Panc1 (cell line): ENCODE measurements around the gene TOLLIP.

Source experiments
- POLR2AphosphoS5 ChIP-seq: IDR thresholded peaks from 2 replicates; pipeline ENCODE4 v1.6.1; 2012; ENCODE audit warnings: mild to moderate bottlenecking, low read depth, low read length, moderate library complexity
- SIN3A ChIP-seq: IDR thresholded peaks from 2 replicates; pipeline ENCODE4 v1.6.1; 2012; ENCODE audit warnings: low read depth, mild to moderate bottlenecking, low read length, moderate library complexity, borderline replicate concordance; ENCODE audit not compliant: insufficient read depth
- TCF7L2 ChIP-seq: IDR thresholded peaks from 2 replicates; pipeline ENCODE4 v1.6.1; 2011; ENCODE audit warnings: mild to moderate bottlenecking, low read depth, low read length, inconsistent platforms
- TF ChIP-seq, protein P1 (sequence below): fragments of 450-650 bp; IDR thresholded peaks from 2 replicates; pipeline ENCODE4 v1.5.1; 2017; ENCODE audit warnings: mild to moderate bottlenecking
- TF ChIP-seq, protein P2 (sequence below), 2 experiments: IDR thresholded peaks; 2 replicates each; pipeline ENCODE4 v1.6.1; 2011 to 2012; ENCODE audit warnings: low read depth in 2 of 2, control low read depth in 1 of 2, low read length in 1 of 2, mild to moderate bottlenecking in 1 of 2, moderate library complexity in 1 of 2; ENCODE audit not compliant: insufficient read depth in 1 of 2

DNA sequence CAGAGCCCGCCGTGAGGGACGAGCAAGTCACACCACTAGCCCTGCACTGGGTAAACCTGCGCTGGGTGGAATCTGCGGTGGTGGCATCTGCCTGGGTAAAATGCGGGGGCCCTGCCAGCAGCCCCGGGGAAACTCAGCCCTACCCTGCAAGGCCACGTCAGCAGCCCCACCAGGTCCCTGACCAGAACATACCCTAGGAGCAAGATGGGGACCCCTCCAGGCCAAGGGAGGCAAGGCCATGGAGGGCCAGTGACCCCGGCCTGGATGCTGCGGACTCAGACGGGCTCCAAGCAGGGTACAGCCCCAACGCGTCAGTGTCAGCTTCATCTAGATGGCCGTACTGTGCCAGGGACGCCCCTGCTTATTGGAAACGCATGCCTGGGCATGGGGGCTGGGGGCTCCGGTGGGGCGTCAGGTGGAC lies 26.3 kb downstream of the TOLLIP start:
- TF ChIP-seq TCF7L2 (no peak), SIN3A (no peak), POLR2AphosphoS5 (no peak)
- TF ChIP-seq, protein P1, sequence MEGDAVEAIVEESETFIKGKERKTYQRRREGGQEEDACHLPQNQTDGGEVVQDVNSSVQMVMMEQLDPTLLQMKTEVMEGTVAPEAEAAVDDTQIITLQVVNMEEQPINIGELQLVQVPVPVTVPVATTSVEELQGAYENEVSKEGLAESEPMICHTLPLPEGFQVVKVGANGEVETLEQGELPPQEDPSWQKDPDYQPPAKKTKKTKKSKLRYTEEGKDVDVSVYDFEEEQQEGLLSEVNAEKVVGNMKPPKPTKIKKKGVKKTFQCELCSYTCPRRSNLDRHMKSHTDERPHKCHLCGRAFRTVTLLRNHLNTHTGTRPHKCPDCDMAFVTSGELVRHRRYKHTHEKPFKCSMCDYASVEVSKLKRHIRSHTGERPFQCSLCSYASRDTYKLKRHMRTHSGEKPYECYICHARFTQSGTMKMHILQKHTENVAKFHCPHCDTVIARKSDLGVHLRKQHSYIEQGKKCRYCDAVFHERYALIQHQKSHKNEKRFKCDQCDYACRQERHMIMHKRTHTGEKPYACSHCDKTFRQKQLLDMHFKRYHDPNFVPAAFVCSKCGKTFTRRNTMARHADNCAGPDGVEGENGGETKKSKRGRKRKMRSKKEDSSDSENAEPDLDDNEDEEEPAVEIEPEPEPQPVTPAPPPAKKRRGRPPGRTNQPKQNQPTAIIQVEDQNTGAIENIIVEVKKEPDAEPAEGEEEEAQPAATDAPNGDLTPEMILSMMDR: no peak
- TF ChIP-seq, protein P2, sequence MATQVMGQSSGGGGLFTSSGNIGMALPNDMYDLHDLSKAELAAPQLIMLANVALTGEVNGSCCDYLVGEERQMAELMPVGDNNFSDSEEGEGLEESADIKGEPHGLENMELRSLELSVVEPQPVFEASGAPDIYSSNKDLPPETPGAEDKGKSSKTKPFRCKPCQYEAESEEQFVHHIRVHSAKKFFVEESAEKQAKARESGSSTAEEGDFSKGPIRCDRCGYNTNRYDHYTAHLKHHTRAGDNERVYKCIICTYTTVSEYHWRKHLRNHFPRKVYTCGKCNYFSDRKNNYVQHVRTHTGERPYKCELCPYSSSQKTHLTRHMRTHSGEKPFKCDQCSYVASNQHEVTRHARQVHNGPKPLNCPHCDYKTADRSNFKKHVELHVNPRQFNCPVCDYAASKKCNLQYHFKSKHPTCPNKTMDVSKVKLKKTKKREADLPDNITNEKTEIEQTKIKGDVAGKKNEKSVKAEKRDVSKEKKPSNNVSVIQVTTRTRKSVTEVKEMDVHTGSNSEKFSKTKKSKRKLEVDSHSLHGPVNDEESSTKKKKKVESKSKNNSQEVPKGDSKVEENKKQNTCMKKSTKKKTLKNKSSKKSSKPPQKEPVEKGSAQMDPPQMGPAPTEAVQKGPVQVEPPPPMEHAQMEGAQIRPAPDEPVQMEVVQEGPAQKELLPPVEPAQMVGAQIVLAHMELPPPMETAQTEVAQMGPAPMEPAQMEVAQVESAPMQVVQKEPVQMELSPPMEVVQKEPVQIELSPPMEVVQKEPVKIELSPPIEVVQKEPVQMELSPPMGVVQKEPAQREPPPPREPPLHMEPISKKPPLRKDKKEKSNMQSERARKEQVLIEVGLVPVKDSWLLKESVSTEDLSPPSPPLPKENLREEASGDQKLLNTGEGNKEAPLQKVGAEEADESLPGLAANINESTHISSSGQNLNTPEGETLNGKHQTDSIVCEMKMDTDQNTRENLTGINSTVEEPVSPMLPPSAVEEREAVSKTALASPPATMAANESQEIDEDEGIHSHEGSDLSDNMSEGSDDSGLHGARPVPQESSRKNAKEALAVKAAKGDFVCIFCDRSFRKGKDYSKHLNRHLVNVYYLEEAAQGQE (IDR thresholded peaks at IDR 0.05; ENCODE audit: insufficient read depth in 1 of 2, low read depth in 2 of 2, low read length in 1 of 2): no peak
